Sigmoid colon (tissue), 4 donors: ENCODE results near the gene ABO.

Source experiments
- CTCF ChIP-seq, 4 experiments: fragments of 450-650 bp in 3 of 4; fragments of 200-600 bp in 1 of 4; IDR thresholded peaks; one replicate each; pipeline ENCODE4 v1.5.1; 2016 to 2019; ENCODE audit warnings: antibody characterized with exemption in 4 of 4, mild to moderate bottlenecking in 3 of 4, moderate library complexity in 2 of 4
- EP300 ChIP-seq, 4 donors: sonication (generic); formaldehyde crosslinking; IDR thresholded peaks; one replicate each; pipeline ENCODE4 v1.6.1; 2017; ENCODE audit warnings: antibody characterized with exemption in 4 of 4
- POLR2A ChIP-seq, 2 donors: fragments of 450-650 bp; IDR thresholded peaks; one replicate each; pipeline ENCODE4 v1.6.1; 2016; ENCODE audit warnings: antibody characterized with exemption in 2 of 2, mild to moderate bottlenecking in 2 of 2, moderate library complexity in 2 of 2

GRCh38 chr9:133275105-133276000, at the start of gene ABO:
- TF ChIP-seq CTCF (IDR thresholded peaks at IDR 0.05) (no peak), EP300 (IDR thresholded peaks at IDR 0.05) (no peak), POLR2A (IDR thresholded peaks at IDR 0.05) (no peak)
